HG02981 (cell line): ENCODE data around the gene MUC6.

ENCODE experiments used
- ATAC-seq: cut with Tn5 transposase; IDR thresholded peaks from one replicate; pipeline ENCODE4 v1.9.1; 2021; ENCODE audit warnings: mild to moderate bottlenecking, moderate library complexity; ENCODE audit not compliant: unreplicated experiment

The MUC6 gene

GRCh38 chr11:1038921-1039320 is 2.4 kb upstream of the MUC6 start:
- no peak for ATAC-seq

GRCh38 chr11:1038361-1038760 is 1.8 kb upstream of the MUC6 start:
- no peak for ATAC-seq

- no peak for ATAC-seq
Observed at GRCh38 chr11:1037506-1038055, 1.1 kb upstream of the MUC6 start.

- ATAC-seq: no peak
Observed at GRCh38 chr11:1036931-1037330, 413 bp upstream of the MUC6 start.

- no peak for ATAC-seq
Observed at GRCh38 chr11:1035577-1036283, 788 bp downstream of the MUC6 start.

- ATAC-seq: no peak
Observed at GRCh38 chr11:1034456-1035295, 1.8 kb downstream of the MUC6 start.

- ATAC-seq: no peak
Observed at GRCh38 chr11:1034001-1034400, 2.5 kb downstream of the MUC6 start.

GRCh38 chr11:1033016-1033798 is 3.3 kb downstream of the MUC6 start:
- ATAC-seq: no peak

GRCh38 chr11:1032310-1032891 is 4.1 kb downstream of the MUC6 start:
- ATAC-seq: no peak

GRCh38 chr11:1031121-1031899 is 5.2 kb downstream of the MUC6 start:
- ATAC-seq: no peak

GRCh38 chr11:1030556-1030955 is 6.0 kb downstream of the MUC6 start:
- no peak for ATAC-seq

GRCh38 chr11:1030086-1030485 is 6.4 kb downstream of the MUC6 start:
- ATAC-seq: no peak

- no peak for ATAC-seq
Observed at GRCh38 chr11:1029654-1030053, 6.9 kb downstream of the MUC6 start.

GRCh38 chr11:1029051-1029450 is 7.5 kb downstream of the MUC6 start:
- ATAC-seq: no peak

GRCh38 chr11:1028616-1029015 is 7.9 kb downstream of the MUC6 start:
- ATAC-seq: no peak

- ATAC-seq: no peak
Observed at GRCh38 chr11:1028291-1028540, 8.3 kb downstream of the MUC6 start.

- ATAC-seq: no peak
Observed at GRCh38 chr11:1027483-1028290, 8.8 kb downstream of the MUC6 start.

- ATAC-seq: no peak
Observed at GRCh38 chr11:1026641-1027482, 9.7 kb downstream of the MUC6 start.

GRCh38 chr11:1026163-1026450 is 10.4 kb downstream of the MUC6 start:
- no peak for ATAC-seq
